ENCODE results near the gene HYPK.

The HYPK gene, protein sequence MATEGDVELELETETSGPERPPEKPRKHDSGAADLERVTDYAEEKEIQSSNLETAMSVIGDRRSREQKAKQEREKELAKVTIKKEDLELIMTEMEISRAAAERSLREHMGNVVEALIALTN

DNA sequence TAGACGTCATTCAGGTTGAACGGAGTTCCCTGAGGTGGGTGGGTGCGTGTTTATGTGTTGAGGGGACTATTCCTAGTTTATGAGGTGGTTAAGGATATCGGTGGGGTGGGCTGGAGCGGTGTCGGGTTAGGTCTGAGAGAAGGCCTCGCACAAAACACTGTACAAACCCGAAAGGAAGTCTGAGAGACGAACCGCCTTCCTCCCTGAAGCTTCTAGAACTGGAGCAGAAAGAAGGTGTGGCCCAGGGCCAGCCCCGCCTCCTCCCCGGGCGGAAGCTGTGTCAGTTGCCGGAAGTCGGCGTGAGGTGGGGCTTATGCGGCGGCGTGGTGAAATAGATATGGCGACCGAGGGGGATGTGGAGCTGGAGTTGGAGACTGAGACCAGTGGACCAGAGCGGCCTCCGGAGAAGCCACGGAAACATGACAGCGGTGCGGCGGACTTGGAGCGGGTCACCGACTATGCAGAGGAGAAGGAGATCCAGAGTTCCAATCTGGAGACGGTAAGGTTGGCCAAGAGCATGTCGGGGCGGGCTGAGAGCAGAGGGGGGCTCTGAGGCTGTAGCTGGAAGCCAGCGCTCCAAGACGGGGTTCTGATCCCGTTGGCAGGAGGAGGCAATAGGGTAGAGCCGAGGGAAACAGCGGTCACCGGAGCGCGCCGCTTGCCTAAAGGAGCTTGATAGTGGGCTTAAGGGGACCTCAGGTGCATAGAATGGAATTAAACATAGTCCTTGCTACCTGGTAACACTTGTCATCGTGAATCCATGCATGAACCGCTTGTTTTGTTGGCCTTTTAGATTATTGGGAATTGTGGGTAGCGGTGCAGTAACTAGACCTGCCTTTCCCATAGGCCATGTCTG, at the start of gene HYPK:
Gene HYPK (plus strand): TSS at position 314 of the 856 bp plus-strand sequence. CDS start 24 bp downstream, at position 338.
- TF ChIP-seq, protein P1, sequence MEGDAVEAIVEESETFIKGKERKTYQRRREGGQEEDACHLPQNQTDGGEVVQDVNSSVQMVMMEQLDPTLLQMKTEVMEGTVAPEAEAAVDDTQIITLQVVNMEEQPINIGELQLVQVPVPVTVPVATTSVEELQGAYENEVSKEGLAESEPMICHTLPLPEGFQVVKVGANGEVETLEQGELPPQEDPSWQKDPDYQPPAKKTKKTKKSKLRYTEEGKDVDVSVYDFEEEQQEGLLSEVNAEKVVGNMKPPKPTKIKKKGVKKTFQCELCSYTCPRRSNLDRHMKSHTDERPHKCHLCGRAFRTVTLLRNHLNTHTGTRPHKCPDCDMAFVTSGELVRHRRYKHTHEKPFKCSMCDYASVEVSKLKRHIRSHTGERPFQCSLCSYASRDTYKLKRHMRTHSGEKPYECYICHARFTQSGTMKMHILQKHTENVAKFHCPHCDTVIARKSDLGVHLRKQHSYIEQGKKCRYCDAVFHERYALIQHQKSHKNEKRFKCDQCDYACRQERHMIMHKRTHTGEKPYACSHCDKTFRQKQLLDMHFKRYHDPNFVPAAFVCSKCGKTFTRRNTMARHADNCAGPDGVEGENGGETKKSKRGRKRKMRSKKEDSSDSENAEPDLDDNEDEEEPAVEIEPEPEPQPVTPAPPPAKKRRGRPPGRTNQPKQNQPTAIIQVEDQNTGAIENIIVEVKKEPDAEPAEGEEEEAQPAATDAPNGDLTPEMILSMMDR (conservative IDR thresholded peaks at IDR 0.05; ENCODE audit: low read depth, low read length): no peak
- H3K4me3 ChIP-seq (ENCODE audit: low read depth, low read length): peak within 1 kb of the TSS; percentile 95
- DNase-seq (ENCODE audit: low read depth): peak; percentile 93

DNA sequence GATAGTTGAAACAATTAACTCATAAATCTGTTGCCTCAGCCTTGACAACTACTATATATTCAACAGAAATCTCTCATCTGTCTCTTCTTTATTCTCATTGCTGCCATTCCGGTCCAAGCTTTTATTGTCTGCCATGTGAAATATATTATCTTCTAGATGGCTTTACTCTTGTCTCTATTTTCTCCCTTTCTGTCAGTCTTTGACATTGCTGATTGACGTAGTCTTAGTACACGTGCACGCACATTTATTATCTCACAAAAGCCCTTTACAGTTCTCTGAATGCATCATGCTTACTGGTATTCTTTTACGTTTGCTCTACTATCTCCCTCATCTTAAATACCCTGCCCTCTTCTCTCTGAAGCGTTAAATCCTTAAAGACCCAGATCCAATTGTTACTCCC, 48.5 kb upstream of the HYPK start:
- H3K4me3 ChIP-seq (ENCODE audit: low read depth, low read length): no peak overlapping the region
- TF ChIP-seq, protein P1 (conservative IDR thresholded peaks at IDR 0.05; ENCODE audit: low read depth, low read length): no peak

GRCh38 chr15:43762824-43763223, 37.6 kb upstream of the HYPK start:
- peak; percentile 79 for DNase-seq (ENCODE audit: low read depth)

More for the DNA sequence above, 48.5 kb upstream of the HYPK start:
- no peak for DNase-seq (ENCODE audit: low read depth)

DNA sequence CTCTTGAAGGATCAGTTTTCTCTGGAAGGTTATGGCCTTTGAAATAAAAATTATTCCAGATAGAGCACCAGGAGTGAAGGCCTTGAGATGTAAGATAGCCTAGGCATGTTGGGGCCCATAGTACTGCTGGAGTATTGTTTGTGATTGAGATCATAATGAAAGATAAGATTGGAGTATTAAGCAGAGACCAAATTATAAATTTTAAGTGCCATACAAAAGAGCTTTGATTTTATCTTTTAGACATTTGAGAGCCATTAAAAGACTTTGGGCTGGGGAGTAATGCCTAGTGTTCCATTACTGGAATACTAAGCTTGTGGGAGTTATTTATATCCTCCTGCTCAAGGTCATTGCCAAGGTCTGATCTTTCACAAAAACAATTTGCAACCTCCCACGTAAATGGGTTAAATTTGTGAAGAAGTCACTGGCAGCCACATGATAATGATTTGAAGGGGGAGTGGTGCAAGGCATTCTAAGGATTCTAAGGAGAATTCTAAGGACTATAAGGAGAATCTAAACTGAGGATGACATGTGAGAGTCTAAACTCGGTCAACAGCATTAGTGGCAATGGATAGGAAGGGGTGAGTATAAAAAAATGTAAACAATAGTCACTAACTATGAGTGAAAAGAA, 36.5 kb upstream of the HYPK start:
- TF ChIP-seq, protein P1 (conservative IDR thresholded peaks at IDR 0.05; ENCODE audit: low read depth, low read length): no peak
- peak; percentile 21 for DNase-seq (ENCODE audit: low read depth)
- no peak overlapping the region for H3K4me3 ChIP-seq (ENCODE audit: low read depth, low read length)

More at GRCh38 chr15:43762824-43763223, 37.6 kb upstream of the HYPK start:
- TF ChIP-seq, protein P1 (conservative IDR thresholded peaks at IDR 0.05; ENCODE audit: low read depth, low read length): no peak
- no peak overlapping the region for H3K4me3 ChIP-seq (ENCODE audit: low read depth, low read length)

- TF ChIP-seq, protein P1 (conservative IDR thresholded peaks at IDR 0.05; ENCODE audit: low read depth, low read length): peak; percentile 94
- peak; percentile 82 for DNase-seq (ENCODE audit: low read depth)
- H3K4me3 ChIP-seq (ENCODE audit: low read depth, low read length): no peak overlapping the region
Observed at GRCh38 chr15:43769584-43770228, 30.7 kb upstream of the HYPK start.

GRCh38 chr15:43771816-43772215, 28.6 kb upstream of the HYPK start:
- TF ChIP-seq, protein P1 (conservative IDR thresholded peaks at IDR 0.05; ENCODE audit: low read depth, low read length): no peak
- H3K4me3 ChIP-seq (ENCODE audit: low read depth, low read length): no peak overlapping the region
- no peak for DNase-seq (ENCODE audit: low read depth)

All from choroid plexus epithelial cell (primary cell).